Ishikawa (cell line): ENCODE data around the gene MYO16.

Experiments used
- CEBPB ChIP-seq: IDR thresholded peaks from 2 replicates; pipeline ENCODE4 v1.6.1; 2012
- EGR1 ChIP-seq: IDR thresholded peaks from 2 replicates; pipeline ENCODE4 v1.6.1; 2012
- EP300 ChIP-seq: IDR thresholded peaks from 2 replicates; pipeline ENCODE4 v1.6.1; 2012; ENCODE audit warnings: borderline replicate concordance
- FOXM1 ChIP-seq: IDR thresholded peaks from 2 replicates; pipeline ENCODE4 v1.6.1; 2012; ENCODE audit warnings: low read depth, borderline replicate concordance
- MAX ChIP-seq: IDR thresholded peaks from 2 replicates; pipeline ENCODE4 v1.6.1; 2012
- RAD21 ChIP-seq: IDR thresholded peaks from 2 replicates; pipeline ENCODE4 v1.6.1; 2012; ENCODE audit warnings: low read depth
- TAF1 ChIP-seq: IDR thresholded peaks from 2 replicates; pipeline ENCODE4 v1.6.1; 2012; ENCODE audit warnings: low read depth, mild to moderate bottlenecking
- TCF12 ChIP-seq: IDR thresholded peaks from 2 replicates; pipeline ENCODE4 v1.6.1; 2012; ENCODE audit warnings: low read depth
- TEAD4 ChIP-seq: IDR thresholded peaks from 2 replicates; pipeline ENCODE4 v1.6.1; 2012
- YY1 ChIP-seq: IDR thresholded peaks from 2 replicates; pipeline ENCODE4 v1.6.1; 2012; ENCODE audit warnings: low read depth
- ZBTB7A ChIP-seq: IDR thresholded peaks from 2 replicates; pipeline ENCODE4 v1.6.1; 2012; ENCODE audit warnings: low read depth
- TF ChIP-seq, protein P1 (sequence below): IDR thresholded peaks from 2 replicates; pipeline ENCODE4 v1.6.1; 2012; ENCODE audit warnings: low read depth, mild to moderate bottlenecking

- TF ChIP-seq YY1 (no peak), MAX (no peak), TCF12 (no peak), EGR1 (no peak), TEAD4 (no peak), FOXM1 (no peak), CEBPB (no peak), EP300 (no peak), ZBTB7A (no peak), TAF1 (no peak), RAD21 (no peak)
- TF ChIP-seq, protein P1, sequence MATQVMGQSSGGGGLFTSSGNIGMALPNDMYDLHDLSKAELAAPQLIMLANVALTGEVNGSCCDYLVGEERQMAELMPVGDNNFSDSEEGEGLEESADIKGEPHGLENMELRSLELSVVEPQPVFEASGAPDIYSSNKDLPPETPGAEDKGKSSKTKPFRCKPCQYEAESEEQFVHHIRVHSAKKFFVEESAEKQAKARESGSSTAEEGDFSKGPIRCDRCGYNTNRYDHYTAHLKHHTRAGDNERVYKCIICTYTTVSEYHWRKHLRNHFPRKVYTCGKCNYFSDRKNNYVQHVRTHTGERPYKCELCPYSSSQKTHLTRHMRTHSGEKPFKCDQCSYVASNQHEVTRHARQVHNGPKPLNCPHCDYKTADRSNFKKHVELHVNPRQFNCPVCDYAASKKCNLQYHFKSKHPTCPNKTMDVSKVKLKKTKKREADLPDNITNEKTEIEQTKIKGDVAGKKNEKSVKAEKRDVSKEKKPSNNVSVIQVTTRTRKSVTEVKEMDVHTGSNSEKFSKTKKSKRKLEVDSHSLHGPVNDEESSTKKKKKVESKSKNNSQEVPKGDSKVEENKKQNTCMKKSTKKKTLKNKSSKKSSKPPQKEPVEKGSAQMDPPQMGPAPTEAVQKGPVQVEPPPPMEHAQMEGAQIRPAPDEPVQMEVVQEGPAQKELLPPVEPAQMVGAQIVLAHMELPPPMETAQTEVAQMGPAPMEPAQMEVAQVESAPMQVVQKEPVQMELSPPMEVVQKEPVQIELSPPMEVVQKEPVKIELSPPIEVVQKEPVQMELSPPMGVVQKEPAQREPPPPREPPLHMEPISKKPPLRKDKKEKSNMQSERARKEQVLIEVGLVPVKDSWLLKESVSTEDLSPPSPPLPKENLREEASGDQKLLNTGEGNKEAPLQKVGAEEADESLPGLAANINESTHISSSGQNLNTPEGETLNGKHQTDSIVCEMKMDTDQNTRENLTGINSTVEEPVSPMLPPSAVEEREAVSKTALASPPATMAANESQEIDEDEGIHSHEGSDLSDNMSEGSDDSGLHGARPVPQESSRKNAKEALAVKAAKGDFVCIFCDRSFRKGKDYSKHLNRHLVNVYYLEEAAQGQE, result no peak
Measured at GRCh38 chr13:108902405-108903155, 273.2 kb downstream of the MYO16 start.
